PC-3 (cell line): Measurements from ENCODE around the gene FPR3. TPM values are rescaled to one million over a fixed set of nuclear protein-coding genes. Genes with fewer than 3 reads are reported as not detected.
"Not testable (repeated sequence)": the region's sequence is repeated elsewhere in the genome, so short reads cannot be mapped to it uniquely, and the experiment has no call there.

Experiments used
- ATAC-seq: fragments of 200-7000 bp; cut with Tn5 transposase; 2 replicates; pipeline ENCODE4 v1.9.1; 2020; ENCODE audit warnings: mild to moderate bottlenecking, moderate library complexity
- BruUV-seq: library from RNA; stranded (reverse); fragments of 400-500 nt; replicated peaks from 2 replicates; lab custom pipeline; 2021; lab: Mats Ljungman, UMichigan
- CTCF ChIA-PET: fragments of 300-600 bp; sonication (Branson Sonifier 250); formaldehyde crosslinking; loops from one replicate; lab custom pipeline; 2022; ENCODE audit warnings: antibody characterized with exemption; lab: Charles Lee
- POLR2A ChIA-PET: fragments of 300-600 bp; sonication (Branson Sonifier 250); formaldehyde crosslinking; loops from one replicate; lab custom pipeline; 2022; ENCODE audit warnings: antibody characterized with exemption; ENCODE audit not compliant: unreplicated experiment; lab: Charles Lee
- DNase-seq: peaks from one replicate; pipeline ENCODE4 v3.0.0-alpha.2; 2015
- H2AFZ ChIP-seq: fragments of 300-600 bp; sonication (generic); 2 replicates; pipeline ENCODE4 v1.6.0; 2016; ENCODE audit warnings: antibody characterized with exemption, low read length
- H3F3A ChIP-seq: fragments of 300-600 bp; sonication (generic); one replicate; pipeline ENCODE4 v1.6.0; 2017; ENCODE audit warnings: antibody characterized with exemption, low read length, control low read depth, mild to moderate bottlenecking; ENCODE audit not compliant: unreplicated experiment
- H3K27ac ChIP-seq: fragments of 300-600 bp; sonication (generic); 2 replicates; pipeline ENCODE4 v1.5.1; 2016; ENCODE audit warnings: mild to moderate bottlenecking, low read length
- H3K27me3 ChIP-seq: fragments of 300-600 bp; sonication (generic); 2 replicates; pipeline ENCODE4 v1.6.1; 2016; ENCODE audit warnings: low read length, mixed read lengths
- H3K36me3 ChIP-seq: fragments of 300-600 bp; sonication (generic); 2 replicates; pipeline ENCODE4 v1.6.1; 2016; ENCODE audit warnings: low read depth, mixed run types, low read length, mixed read lengths
- H3K4me1 ChIP-seq: fragments of 300-600 bp; sonication (generic); 2 replicates; pipeline ENCODE4 v1.5.1; 2016; ENCODE audit warnings: low read length; ENCODE audit not compliant: insufficient read depth
- H3K4me2 ChIP-seq: fragments of 300-600 bp; sonication (generic); 2 replicates; pipeline ENCODE4 v1.6.0; 2016; ENCODE audit warnings: low read length
- H3K4me3 ChIP-seq: fragments of 300-600 bp; sonication (generic); 2 replicates; pipeline ENCODE4 v1.5.1; 2016; ENCODE audit warnings: mild to moderate bottlenecking, low read length, mixed read lengths
- H3K79me2 ChIP-seq: fragments of 300-600 bp; sonication (generic); 2 replicates; pipeline ENCODE4 v1.6.1; 2017; ENCODE audit warnings: low read length, mixed read lengths
- H3K9ac ChIP-seq: fragments of 300-600 bp; sonication (generic); 2 replicates; pipeline ENCODE4 v1.6.0; 2016; ENCODE audit warnings: mild to moderate bottlenecking, low read length
- H3K9me2 ChIP-seq: fragments of 300-600 bp; sonication (generic); replicated peaks from 2 replicates; pipeline ENCODE4 v1.6.1; 2016; ENCODE audit warnings: mixed run types, low read length, mixed read lengths
- H3K9me3 ChIP-seq: fragments of 300-600 bp; sonication (generic); 2 replicates; pipeline ENCODE4 v1.6.1; 2016; ENCODE audit warnings: low read length, mixed read lengths
- H4K20me1 ChIP-seq: fragments of 300-600 bp; sonication (generic); 2 replicates; pipeline ENCODE4 v1.6.1; 2016; ENCODE audit warnings: low read length, mixed read lengths
- CTCF ChIP-seq: fragments of 300-600 bp; sonication (generic); conservative IDR thresholded peaks from 2 replicates; pipeline ENCODE4 v1.5.1; 2017; ENCODE audit warnings: antibody characterized with exemption, low read depth, mild to moderate bottlenecking, low read length
- EZH2 ChIP-seq: fragments of 300-600 bp; sonication (generic); IDR thresholded peaks from one replicate; pipeline ENCODE4 v1.6.1; 2017; ENCODE audit warnings: antibody characterized with exemption, mild to moderate bottlenecking, low read length; ENCODE audit not compliant: unreplicated experiment
- EZH2phosphoT487 ChIP-seq: fragments of 300-600 bp; sonication (generic); IDR thresholded peaks from 2 replicates; pipeline ENCODE4 v1.6.1; 2018; ENCODE audit warnings: mild to moderate bottlenecking, antibody characterized with exemption, low read length, borderline replicate concordance
- intact Hi-C: fragments of 100-400 bp; cut with micrococcal nuclease; formaldehyde crosslinking; loops from 2 replicates; pipeline ENCODE4 v1.9.0; 2023
- total RNA-seq: library from RNA; depleted of rRNA; stranded (reverse); fragments of >200 nt; gene quantifications from 2 replicates; pipeline ENCODE4 v1.2.3, GENCODE V29; 2014

Gene FPR3
- total RNA-seq, 1 experiment from 2014 or later: 0.26 TPM

GRCh38 chr19:51803967-51804366, 9.0 kb downstream of the FPR3 start:
- H3K9ac ChIP-seq: no peak overlapping the region
- no peaks in the 10 kb centered on the region for H3K27me3 ChIP-seq
- no peak overlapping the region for H3K4me2 ChIP-seq
- no peak overlapping the region for H3K27ac ChIP-seq
- intact Hi-C loops: no loop called here
- no peaks in the 10 kb centered on the region for H3K79me2 ChIP-seq
- TF ChIP-seq EZH2phosphoT487 (no peak), CTCF (no peak), EZH2 (no peak)
- H3K9me3 ChIP-seq: no peaks in the 10 kb centered on the region
- H2AFZ ChIP-seq: 0 out of 2 replicates have a peak overlapping the region, but pooled peaks have one; percentile 23
- peaks cover 4% of the 10 kb centered on the region for H3F3A ChIP-seq
- no peak overlapping the region for H3K4me3 ChIP-seq
- CTCF ChIA-PET: no interaction called here
- peak; percentile 14 for DNase-seq
- H3K9me2 ChIP-seq: no peaks in the 10 kb centered on the region
- H4K20me1 ChIP-seq: no peaks in the 10 kb centered on the region
- H3K36me3 ChIP-seq: no peaks in the 10 kb centered on the region
- no TSS peak for BruUV-seq
- no peak for ATAC-seq
- POLR2A ChIA-PET: no interaction called here
- peaks cover 54% of the 10 kb centered on the region for H3K4me1 ChIP-seq

- BruUV-seq, H4K20me1 ChIP-seq: not testable (repeated sequence)
Measured at GRCh38 chr19:51804789-51805188, 9.8 kb downstream of the FPR3 start.

GRCh38 chr19:51805396-51805795, 10.4 kb downstream of the FPR3 start:
- CTCF ChIA-PET, H3K79me2 ChIP-seq, DNase-seq, H3K9ac ChIP-seq, H3K9me3 ChIP-seq, H3K4me3 ChIP-seq, H3K27me3 ChIP-seq, H3F3A ChIP-seq, intact Hi-C loops, H3K9me2 ChIP-seq, BruUV-seq, ATAC-seq, POLR2A ChIA-PET, H4K20me1 ChIP-seq, H3K4me2 ChIP-seq, H3K36me3 ChIP-seq, H2AFZ ChIP-seq: not testable (repeated sequence)
- Histone ChIP-seq H3K27ac (peak overlapping the region; percentile 75), H3K4me1 (peaks cover 53% of the 10 kb centered on the region)

More at GRCh38 chr19:51804789-51805188, 9.8 kb downstream of the FPR3 start:
- peak; percentile 82 for DNase-seq
- H3K9me3 ChIP-seq, ATAC-seq, H3K36me3 ChIP-seq, H3K4me3 ChIP-seq, H3K27me3 ChIP-seq, H3K9me2 ChIP-seq, H3K79me2 ChIP-seq, H3F3A ChIP-seq, CTCF ChIA-PET, H3K9ac ChIP-seq, POLR2A ChIA-PET, intact Hi-C loops: not testable (repeated sequence)
- H3K4me2 ChIP-seq: 0 out of 2 replicates have a peak overlapping the region, but pooled peaks have one; percentile 23
- H3K4me1 ChIP-seq: peaks cover 52% of the 10 kb centered on the region
- peak overlapping the region; percentile 30 for H2AFZ ChIP-seq
- H3K27ac ChIP-seq: peak overlapping the region; percentile 75

GRCh38 chr19:51806571-51806970, 11.6 kb downstream of the FPR3 start:
- CTCF ChIA-PET, POLR2A ChIA-PET, intact Hi-C loops: not testable (repeated sequence)

More at GRCh38 chr19:51806571-51806970, 11.6 kb downstream of the FPR3 start:
- peak; percentile 58 for DNase-seq
- H3K4me1 ChIP-seq: peaks cover 53% of the 10 kb centered on the region
- not testable (repeated sequence) for H3K9ac ChIP-seq, H3K9me2 ChIP-seq, H3K36me3 ChIP-seq, ATAC-seq, H3K9me3 ChIP-seq, BruUV-seq, H3K79me2 ChIP-seq, H3K4me3 ChIP-seq, H4K20me1 ChIP-seq, H3F3A ChIP-seq, H3K27me3 ChIP-seq, H2AFZ ChIP-seq
- H3K27ac ChIP-seq: peak overlapping the region; percentile 75
- peak overlapping the region; percentile 61 for H3K4me2 ChIP-seq
